Mesenchymal stem cell (in vitro differentiated cells and primary cell): ENCODE results near the gene GPN3. TPM values are rescaled to one million over a fixed set of nuclear protein-coding genes. Genes with fewer than 3 reads are reported as not detected.
A peak's percentile ranks its signal among the peaks of the same experiment; 100 is the strongest.

Experiments
- DNase-seq: peaks from one replicate; pipeline ENCODE4 v3.0.0-alpha.2; 2013
- H2AFZ ChIP-seq: one replicate; pipeline ENCODE4 v1.6.1; 2013; ENCODE audit warnings: low read depth, mild to moderate bottlenecking, control low read depth, inconsistent platforms, low read length, moderate library complexity
- H2AK5ac ChIP-seq: 2 replicates; pipeline ENCODE4 v1.6.1; 2013; ENCODE audit warnings: low read length, moderate library complexity, mild to moderate bottlenecking, inconsistent platforms; ENCODE audit not compliant: severe bottlenecking
- H2BK120ac ChIP-seq: one replicate; pipeline ENCODE4 v1.6.1; 2013; ENCODE audit warnings: low read depth, mild to moderate bottlenecking, inconsistent platforms, low read length, moderate library complexity
- H2BK12ac ChIP-seq, 2 experiments: one replicate each; pipeline ENCODE4 v1.6.1; 2013; ENCODE audit warnings: inconsistent platforms in 2 of 2, low read length in 2 of 2, mild to moderate bottlenecking in 2 of 2, moderate library complexity in 2 of 2, control low read depth in 1 of 2
- H2BK15ac ChIP-seq: one replicate; pipeline ENCODE4 v1.6.1; 2013; ENCODE audit warnings: mild to moderate bottlenecking, low read depth, inconsistent platforms; ENCODE audit not compliant: poor library complexity, severe bottlenecking
- H2BK5ac ChIP-seq: 2 replicates; pipeline ENCODE4 v1.6.1; 2013; ENCODE audit warnings: low read depth, mild to moderate bottlenecking, low read length, control low read depth, inconsistent platforms; ENCODE audit not compliant: poor library complexity, severe bottlenecking
- H3K14ac ChIP-seq, 2 experiments: one replicate each; pipeline ENCODE4 v1.6.1; 2013; ENCODE audit warnings: inconsistent platforms in 2 of 2, low read length in 2 of 2, control low read depth in 1 of 2, mild to moderate bottlenecking in 1 of 2, moderate library complexity in 1 of 2
- H3K18ac ChIP-seq, 2 experiments: one replicate each; pipeline ENCODE4 v1.6.1; 2013; ENCODE audit warnings: inconsistent platforms in 2 of 2, low read length in 2 of 2, control low read depth in 1 of 2, low read depth in 1 of 2, mild to moderate bottlenecking in 1 of 2
- H3K23ac ChIP-seq, 2 experiments: one replicate each; pipeline ENCODE4 v1.6.1; 2013; ENCODE audit warnings: inconsistent platforms in 2 of 2, low read length in 2 of 2, mild to moderate bottlenecking in 2 of 2, moderate library complexity in 2 of 2, control low read depth in 1 of 2
- H3K27ac ChIP-seq: 2 replicates; pipeline ENCODE4 v1.5.1; 2013; ENCODE audit warnings: mild to moderate bottlenecking, moderate library complexity, low read length, control low read depth, inconsistent platforms; ENCODE audit not compliant: poor library complexity, severe bottlenecking
- H3K27me3 ChIP-seq, 2 experiments: 2 replicates each; pipeline versions ENCODE4 v1.6.1 to v1.7.0; 2013; ENCODE audit warnings: low read length in 2 of 2, mild to moderate bottlenecking in 2 of 2, moderate library complexity in 2 of 2, control low read depth in 1 of 2, inconsistent platforms in 1 of 2; ENCODE audit not compliant: control insufficient read depth in 1 of 2, insufficient read depth in 1 of 2
- H3K36me3 ChIP-seq, 2 experiments: 2 replicates each; pipeline versions ENCODE4 v1.6.1 to v1.7.0; 2013; ENCODE audit warnings: low read length in 2 of 2, control low read depth in 1 of 2, inconsistent platforms in 1 of 2, low read depth in 1 of 2, mild to moderate bottlenecking in 1 of 2; ENCODE audit not compliant: insufficient read depth in 2 of 2, control insufficient read depth in 1 of 2
- H3K4ac ChIP-seq, 2 experiments: one replicate each; pipeline ENCODE4 v1.6.1; 2013; ENCODE audit warnings: inconsistent platforms in 2 of 2, low read length in 2 of 2, mild to moderate bottlenecking in 2 of 2, moderate library complexity in 2 of 2, control low read depth in 1 of 2, low read depth in 1 of 2
- H3K4me1 ChIP-seq: 2 replicates; pipeline ENCODE4 v1.6.1; 2013; ENCODE audit warnings: low read depth, low read length, control low read depth; ENCODE audit not compliant: control insufficient read depth, insufficient read depth
- H3K4me2 ChIP-seq: 2 replicates; pipeline ENCODE4 v1.6.1; 2013; ENCODE audit warnings: low read length, mild to moderate bottlenecking, inconsistent platforms; ENCODE audit not compliant: poor library complexity, severe bottlenecking
- H3K4me3 ChIP-seq, 2 experiments: 2 replicates each; pipeline versions ENCODE4 v1.5.1 to v1.7.0; 2013; ENCODE audit warnings: low read length in 2 of 2, mild to moderate bottlenecking in 2 of 2, control low read depth in 1 of 2, low read depth in 1 of 2; ENCODE audit not compliant: insufficient read depth in 1 of 2
- H3K79me1 ChIP-seq: replicated peaks from 2 replicates; pipeline ENCODE4 v1.6.1; 2013; ENCODE audit warnings: mild to moderate bottlenecking, control low read depth, low read length, inconsistent platforms; ENCODE audit not compliant: poor library complexity, severe bottlenecking
- H3K9ac ChIP-seq: 2 replicates; pipeline ENCODE4 v1.7.0; 2013; ENCODE audit warnings: mild to moderate bottlenecking, low read length, moderate library complexity
- H3K9me3 ChIP-seq: 2 replicates; pipeline ENCODE4 v1.7.0; 2013; ENCODE audit warnings: mild to moderate bottlenecking, low read length; ENCODE audit not compliant: control insufficient read depth
- H4K8ac ChIP-seq: one replicate; pipeline ENCODE4 v1.6.1; 2013; ENCODE audit warnings: inconsistent platforms, mild to moderate bottlenecking, low read length, moderate library complexity
- H4K91ac ChIP-seq: one replicate; pipeline ENCODE4 v1.6.1; 2013; ENCODE audit warnings: mild to moderate bottlenecking, low read length, inconsistent platforms
- WGBS: methylation state at CpG from one replicate; pipeline ENCODE4 v1.1.7; 2013; ENCODE audit warnings: mixed read lengths; 5-methylcytosine and 5-hydroxymethylcytosine counted together
- small RNA-seq: library from polyadenylated mRNA; stranded (forward); fragments of <200 nt; extraction: miRNeasy Mini kit (QIAGEN cat#:217004); gene quantifications from one replicate; pipeline ENCODE3, GENCODE V24; 2013; ENCODE audit warnings: low read depth

Gene GPN3

GRCh38 chr12:110403976-110404682, 63.9 kb downstream of the GPN3 start:
- peak overlapping the region; percentile 81 for H2AK5ac ChIP-seq
- DNase-seq = peak; percentile 65
- H3K36me3 ChIP-seq = peaks cover 8 to 16% of the 10 kb centered on the region in 2 experiments
- peak overlapping the region in 1 of 2 experiments; percentile 98 for H3K4me3 ChIP-seq
- peak overlapping the region; percentile 39 for H2AFZ ChIP-seq
- H3K79me1 ChIP-seq = no peaks in the 10 kb centered on the region
- H2BK15ac ChIP-seq = no peak overlapping the region
- no peaks in the 10 kb centered on the region for H3K9me3 ChIP-seq
- peak overlapping the region; percentile 100 for H3K9ac ChIP-seq
- H4K8ac ChIP-seq = peak overlapping the region; percentile 66
- H2BK12ac ChIP-seq = no peak overlapping the region
- H2BK120ac ChIP-seq = no peak overlapping the region
- H3K23ac ChIP-seq = no peak overlapping the region
- H2BK5ac ChIP-seq = peak overlapping the region; percentile 5
- H3K4me2 ChIP-seq = peak overlapping the region; percentile 78
- H3K27me3 ChIP-seq = no peaks in the 10 kb centered on the region
- 19% methylated on average over 16 of the region's 21 CpGs for WGBS
- peak overlapping the region in 1 of 2 experiments; percentile 67 for H3K4ac ChIP-seq
- no peak overlapping the region for H3K14ac ChIP-seq
- H4K91ac ChIP-seq = no peak overlapping the region
- H3K18ac ChIP-seq = peak overlapping the region; percentile 38 to 75
- peaks cover 8% of the 10 kb centered on the region for H3K4me1 ChIP-seq
- peak overlapping the region; percentile 95 for H3K27ac ChIP-seq

DNA sequence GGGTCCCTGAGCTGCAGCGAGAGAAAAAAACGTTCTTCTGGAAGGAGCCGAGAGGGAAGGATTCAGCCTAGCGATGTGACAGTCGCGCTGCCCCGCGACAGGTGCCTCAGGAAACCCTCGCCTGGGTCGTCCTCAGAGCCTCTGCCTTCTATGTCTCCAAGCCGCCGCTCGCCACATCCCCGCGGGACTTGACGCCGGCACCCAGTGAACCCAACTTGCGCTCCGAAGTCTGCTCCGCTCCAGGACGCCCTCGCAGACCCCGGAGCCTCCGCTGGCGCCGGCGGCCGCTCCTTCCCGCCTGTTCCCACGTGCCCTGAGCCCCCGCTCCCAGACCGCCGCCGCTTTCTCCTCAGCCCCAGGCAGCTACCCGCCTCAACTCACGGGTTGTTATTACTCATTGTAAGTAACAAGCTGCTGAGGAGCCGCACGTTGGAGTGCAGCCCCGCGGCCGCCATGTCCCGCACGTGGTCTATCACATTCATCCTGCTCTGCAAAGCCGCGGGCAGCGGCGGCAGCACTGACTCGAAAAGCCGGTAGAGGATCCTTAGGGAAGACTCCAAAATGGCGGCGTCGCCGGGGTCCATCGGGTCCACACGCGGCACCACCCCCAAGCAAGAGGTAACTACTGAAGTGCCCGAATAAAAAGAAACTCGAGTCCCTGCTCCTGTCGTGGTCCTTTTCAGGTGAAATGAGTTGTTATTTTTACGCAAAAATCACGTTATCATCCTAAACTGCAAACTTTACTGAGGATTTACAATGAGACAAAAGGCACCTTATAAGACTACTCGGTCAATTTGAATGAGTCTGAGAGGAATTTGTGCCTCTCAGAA, 64.7 kb downstream of the GPN3 start, which contains the start of gene ANAPC7:
TSS of gene ANAPC7 (minus strand) at position 563 of the 830 bp plus-strand sequence. CDS start at position 482, 81 bp downstream.
- under 1% methylated on average over 54 of the region's 62 CpGs for WGBS
- peak within 1 kb of the TSS; percentile 60 to 89 for H3K23ac ChIP-seq

More for the DNA sequence above, 64.7 kb downstream of the GPN3 start, which contains the start of gene ANAPC7:
- Histone ChIP-seq H3K4ac (peak within 1 kb of the TSS; percentile 81 to 88), H2BK12ac (no peak within 1 kb of the TSS), H3K18ac (peak within 1 kb of the TSS; percentile 73 to 91), H3K79me1 (no peaks in the 10 kb centered on the region), H3K4me1 (peaks cover 8% of the 10 kb centered on the region), H2BK120ac (peak within 1 kb of the TSS; percentile 34), H3K4me3 (peak within 1 kb of the TSS; percentile 96 to 98), H3K27me3 (no peaks in the 10 kb centered on the region), H2BK15ac (peak within 1 kb of the TSS; percentile 52), H3K27ac (peak within 1 kb of the TSS; percentile 95), H4K91ac (peak within 1 kb of the TSS; percentile 68), H3K9me3 (no peaks in the 10 kb centered on the region), H2AK5ac (peak within 1 kb of the TSS; percentile 81), H2AFZ (peak within 1 kb of the TSS; percentile 96), H2BK5ac (peak within 1 kb of the TSS; percentile 44), H3K14ac (peak within 1 kb of the TSS in 1 of 2 experiments; percentile 95), H3K36me3 (peaks cover 11 to 18% of the 10 kb centered on the region in 2 experiments), H3K4me2 (peak within 1 kb of the TSS; percentile 88), H3K9ac (peak within 1 kb of the TSS; percentile 100), H4K8ac (peak within 1 kb of the TSS; percentile 96)
- peak; percentile 94 for DNase-seq

Small RNA genes lying within 50 kb of the gene (small RNA-seq; reads per million reads assigned to genes)
- gene RF00278 = not detected
